SK-N-SH (cell line): ENCODE data around the gene GJA3. TPM values are rescaled to one million over a fixed set of nuclear protein-coding genes. Genes with fewer than 3 reads are reported as not detected.

ENCODE experiments used
- CTCF ChIA-PET: fragments of 300-600, 350-600 bp; formaldehyde crosslinking; extraction: SDS; loops from one replicate; lab custom pipeline; 2021; lab: Yijun Ruan, JAX
- POLR2A ChIA-PET: fragments of 350-600 bp; sonication (Branson Sonifier 250); formaldehyde crosslinking; extraction: SDS; loops from one replicate; lab custom pipeline; 2020; ENCODE audit warnings: antibody characterized with exemption, inconsistent platforms; lab: Yijun Ruan, JAX
- DNase-seq: peaks from one replicate; pipeline ENCODE4 v3.0.0; 2012
- H2AFZ ChIP-seq: fragments of 200-600 bp; sonication (generic); 2 replicates; pipeline ENCODE4 v1.8.1; 2016; ENCODE audit warnings: antibody characterized with exemption, mild to moderate bottlenecking, low read depth
- H3F3A ChIP-seq: fragments of 200-600 bp; sonication (generic); replicated peaks from 2 replicates; pipeline ENCODE3; 2016; ENCODE audit warnings: antibody characterized with exemption, mild to moderate bottlenecking; ENCODE audit not compliant: insufficient read depth
- H3K27ac ChIP-seq, 2 experiments: fragments of 200-500 bp in 1 of 2; fragments of 200-600 bp in 1 of 2; sonication (Bioruptor generic) in 1 of 2; sonication (generic), shearing (Covaris generic) in 1 of 2; 2 replicates each; pipeline versions ENCODE4 v1.5.1 to v1.6.1; 2014 to 2016; ENCODE audit warnings: low read depth in 2 of 2, inconsistent platforms in 1 of 2, low read length in 1 of 2, mild to moderate bottlenecking in 1 of 2, mixed read lengths in 1 of 2
- H3K27me3 ChIP-seq: fragments of 200-600 bp; sonication (generic), shearing (Covaris generic); 2 replicates; pipeline ENCODE4 v1.6.1; 2016; ENCODE audit warnings: mixed run types; ENCODE audit not compliant: insufficient read depth
- H3K36me3 ChIP-seq, 2 experiments: fragments of 200-500 bp in 1 of 2; fragments of 200-600 bp in 1 of 2; sonication (Bioruptor generic) in 1 of 2; sonication (generic) in 1 of 2; replicated peaks in 1 of 2; 2 replicates each; pipeline versions ENCODE3 to v1.5.1; 2014 to 2016; ENCODE audit warnings: low read length in 1 of 2, mild to moderate bottlenecking in 1 of 2; ENCODE audit not compliant: insufficient read depth in 2 of 2, control insufficient read depth in 1 of 2
- H3K4me1 ChIP-seq, 2 experiments: fragments of 200-500 bp in 1 of 2; fragments of 200-600 bp in 1 of 2; sonication (Bioruptor generic) in 1 of 2; sonication (generic), shearing (Covaris generic) in 1 of 2; 2 replicates each; pipeline versions ENCODE4 v1.5.1 to v1.6.1; 2014 to 2016; ENCODE audit warnings: low read depth in 1 of 2, low read length in 1 of 2, mixed run types in 1 of 2; ENCODE audit not compliant: insufficient read depth in 2 of 2, control insufficient read depth in 1 of 2
- H3K4me2 ChIP-seq: fragments of 200-600 bp; sonication (generic), shearing (Covaris generic); 2 replicates; pipeline ENCODE4 v1.6.1; 2017; ENCODE audit warnings: mixed run types
- H3K4me3 ChIP-seq, 2 experiments: fragments of 200-500 bp in 1 of 2; fragments of 200-600 bp in 1 of 2; sonication (Bioruptor generic) in 1 of 2; sonication (generic), shearing (Covaris generic) in 1 of 2; 2 replicates each; pipeline versions ENCODE4 v1.5.1 to v1.8.1; 2014 to 2016; ENCODE audit warnings: low read depth in 2 of 2, inconsistent platforms in 1 of 2, low read length in 1 of 2, mild to moderate bottlenecking in 1 of 2, mixed read lengths in 1 of 2, moderate library complexity in 1 of 2
- H3K79me2 ChIP-seq: fragments of 200-600 bp; sonication (generic); 2 replicates; pipeline ENCODE4 v1.8.1; 2017; ENCODE audit warnings: mild to moderate bottlenecking; ENCODE audit not compliant: insufficient read depth
- H3K9ac ChIP-seq: fragments of 200-600 bp; sonication (generic); 2 replicates; pipeline ENCODE4 v1.6.1; 2017; ENCODE audit warnings: mixed run types
- H3K9me2 ChIP-seq: fragments of 200-600 bp; sonication (generic); 2 replicates; pipeline ENCODE4 v1.6.1; 2017; ENCODE audit warnings: mixed run types
- H3K9me3 ChIP-seq: fragments of 200-600 bp; sonication (generic); 2 replicates; pipeline ENCODE4 v1.6.1; 2017; ENCODE audit warnings: mixed run types, mild to moderate bottlenecking, moderate library complexity
- H4K20me1 ChIP-seq: fragments of 200-600 bp; sonication (generic); 2 replicates; pipeline ENCODE4 v1.6.1; 2017; ENCODE audit warnings: mild to moderate bottlenecking, mixed run types; ENCODE audit not compliant: insufficient read depth
- CHD2 ChIP-seq: fragments of 150-350 bp; IDR thresholded peaks from 2 replicates; pipeline ENCODE4 v1.6.1; 2018; ENCODE audit warnings: low read length; ENCODE audit not compliant: partially characterized antibody
- CTCF ChIP-seq: fragments of 200-600 bp; sonication (generic); IDR thresholded peaks from 2 replicates; pipeline ENCODE4 v1.6.1; 2017; ENCODE audit warnings: antibody characterized with exemption, mild to moderate bottlenecking, moderate library complexity
- ELF1 ChIP-seq: IDR thresholded peaks from 2 replicates; pipeline ENCODE4 v1.4.0; 2012
- EZH2phosphoT487 ChIP-seq: fragments of 200-600 bp; sonication (generic); IDR thresholded peaks from 2 replicates; pipeline ENCODE4 v1.6.1; 2017; ENCODE audit warnings: low read depth, mixed run types, mild to moderate bottlenecking, antibody characterized with exemption, moderate library complexity, borderline replicate concordance
- FOXM1 ChIP-seq: IDR thresholded peaks from 2 replicates; pipeline ENCODE4 v1.4.0; 2012; ENCODE audit warnings: low read depth, mild to moderate bottlenecking
- GATA2 ChIP-seq: sonication (generic); formaldehyde crosslinking; IDR thresholded peaks from 2 replicates; pipeline ENCODE4 v1.5.0; 2020; ENCODE audit warnings: mild to moderate bottlenecking, missing genetic modification reagents
- MEF2A ChIP-seq: IDR thresholded peaks from 2 replicates; pipeline ENCODE4 v1.4.0; 2012; ENCODE audit warnings: low read depth, borderline replicate concordance
- NRF1 ChIP-seq: IDR thresholded peaks from 2 replicates; pipeline ENCODE4 v1.6.1; 2012; ENCODE audit warnings: low read depth, mild to moderate bottlenecking, low read length
- RAD21 ChIP-seq: IDR thresholded peaks from 2 replicates; pipeline ENCODE4 v1.6.1; 2012; ENCODE audit warnings: mild to moderate bottlenecking, low read length
- RCOR1 ChIP-seq: fragments of 150-350 bp; IDR thresholded peaks from 2 replicates; pipeline ENCODE4 v1.6.1; 2017; ENCODE audit warnings: antibody characterized with exemption, low read length
- REST ChIP-seq: IDR thresholded peaks from 2 replicates; pipeline ENCODE4 v1.6.1; 2012; ENCODE audit warnings: mild to moderate bottlenecking, low read depth, low read length, moderate library complexity
- RXRA ChIP-seq: IDR thresholded peaks from 2 replicates; pipeline ENCODE4 v1.4.0; 2012; ENCODE audit warnings: low read depth, mild to moderate bottlenecking, borderline replicate concordance
- TAF1 ChIP-seq: IDR thresholded peaks from 2 replicates; pipeline ENCODE4 v1.6.1; 2012; ENCODE audit warnings: low read depth, mild to moderate bottlenecking, low read length, moderate library complexity, borderline replicate concordance
- WGBS: methylation state at CpG from one replicate; pipeline ENCODE4 v1.1.6; 2017; ENCODE audit warnings: low lambda C conversion rate; 5-methylcytosine and 5-hydroxymethylcytosine counted together
- polyA plus RNA-seq, 3 experiments: library from polyadenylated mRNA; depleted of rRNA; stranded (reverse); fragments of >200 nt; gene quantifications; 2 replicates each; pipeline ENCODE4 v1.2.3, GENCODE V29; 2012

Gene GJA3
- polyA plus RNA-seq, 1 of the 3 experiments (the other 2 are of a cell fraction): not detected

DNA sequence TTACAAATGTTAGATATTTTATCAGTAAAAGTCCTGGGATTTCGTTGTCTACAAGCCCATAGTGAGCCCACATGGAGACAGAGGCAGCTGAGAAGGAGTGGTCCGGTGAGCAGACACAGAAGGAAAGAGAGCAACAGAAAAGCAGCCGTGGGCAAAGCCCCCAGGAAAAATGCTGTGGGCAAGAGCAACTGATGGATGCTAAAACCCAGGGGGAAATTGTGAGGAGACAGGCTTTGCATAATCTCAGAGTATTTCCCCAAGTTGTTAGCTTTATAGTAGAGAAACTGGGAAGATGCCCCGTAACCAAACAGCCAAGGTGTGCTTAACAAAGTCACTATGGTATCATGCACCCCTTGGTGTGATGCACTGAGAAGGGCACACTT, 35.1 kb downstream of the GJA3 start:
- CTCF ChIA-PET: interaction anchor here (1.5 kb wide), 1 partner anchor 799 kb away, joined by 3 read pairs; no protein-coding TSS in a partner anchor

GRCh38 chr13:20125129-20125782, 35.6 kb downstream of the GJA3 start:
- Histone ChIP-seq H3K79me2 (no peaks in the 10 kb centered on the region), H4K20me1 (no peaks in the 10 kb centered on the region), H3K4me2 (peak overlapping the region; percentile 1; the same call in 1 of the 2 replicates), H3K9me3 (no peaks in the 10 kb centered on the region), H3K9me2 (no peaks in the 10 kb centered on the region), H2AFZ (no peak overlapping the region), H3K27ac (peak overlapping the region in 1 of 2 experiments; percentile 10; a peak in 1 of 4 replicates), H3K36me3 (no peaks in the 10 kb centered on the region), H3K4me1 (peaks cover 0 to 4% of the 10 kb centered on the region in 2 experiments; a peak in 2 of 4 replicates), H3K27me3 (peaks cover 19% of the 10 kb centered on the region; the same call in 1 of the 2 replicates), H3F3A (peaks cover 7% of the 10 kb centered on the region), H3K4me3 (no peak overlapping the region), H3K9ac (no peak overlapping the region)
- POLR2A ChIA-PET: no interaction called here
- CTCF ChIA-PET: interaction anchor here (1.5 kb wide), 1 partner anchor 800 kb away, joined by 3 read pairs; no protein-coding TSS in a partner anchor
- DNase-seq: no peak
- 19% methylated on average over 4 of the region's 4 CpGs for WGBS
- TF ChIP-seq REST: no peak
- no peak for TF ChIP-seq RCOR1
- no peak for TF ChIP-seq FOXM1
- no peak for TF ChIP-seq RAD21
- no peak for TF ChIP-seq EZH2phosphoT487
- no peak for TF ChIP-seq TAF1
- TF ChIP-seq NRF1: no peak
- no peak for TF ChIP-seq ELF1
- no peak for TF ChIP-seq CTCF
- TF ChIP-seq MEF2A: no peak
- TF ChIP-seq CHD2: no peak

More for the DNA sequence above, 35.1 kb downstream of the GJA3 start:
- peak overlapping the region; percentile 1; the same call in 1 of the 2 replicates for H3K4me2 ChIP-seq
- H3K4me1 ChIP-seq: peaks cover 0 to 4% of the 10 kb centered on the region in 2 experiments; a peak in 2 of 4 replicates
- DNase-seq: no peak
- H2AFZ ChIP-seq: no peak overlapping the region
- 34% methylated on average over 4 of the region's 4 CpGs for WGBS
- H3K27ac ChIP-seq: peak overlapping the region in 1 of 2 experiments; percentile 10; a peak in 1 of 4 replicates
- no peaks in the 10 kb centered on the region for H3K79me2 ChIP-seq
- no peak for TF ChIP-seq RXRA
- TF ChIP-seq TAF1: no peak
- no peak for TF ChIP-seq EZH2phosphoT487
- TF ChIP-seq NRF1: no peak
- no peak for TF ChIP-seq GATA2 (CRISPR knock-in tag)
- no peak for TF ChIP-seq CTCF
- no peaks in the 10 kb centered on the region for H3K9me2 ChIP-seq
- no peak overlapping the region for H3K9ac ChIP-seq
- POLR2A ChIA-PET: no interaction called here
- H4K20me1 ChIP-seq: no peaks in the 10 kb centered on the region
- H3K36me3 ChIP-seq: no peaks in the 10 kb centered on the region
- H3F3A ChIP-seq: peaks cover 7% of the 10 kb centered on the region
- H3K27me3 ChIP-seq: peaks cover 25% of the 10 kb centered on the region
- H3K4me3 ChIP-seq: no peak overlapping the region
- H3K9me3 ChIP-seq: no peaks in the 10 kb centered on the region
